ENCODE results near the gene FCHSD2. TPM values are rescaled to one million over a fixed set of nuclear protein-coding genes. Genes with fewer than 3 reads are reported as not detected.

Gene FCHSD2
- total and polyA plus RNA-seq, 2 of the 8 experiments (the other 6 are each of a cell fraction or from before 2014, with no cell fraction given) = 4.1 to 7.8 TPM

GRCh38 chr11:72856551-72857345, 285.4 kb downstream of the FCHSD2 start (continued):
- TF ChIP-seq SIN3A (conservative IDR thresholded peaks at IDR 0.05 in 1 of 2, IDR thresholded peaks at IDR 0.05 in 1 of 2; ENCODE audit: low read depth in 1 of 2, low read length in 2 of 2) (no peak), RNF2 (IDR thresholded peaks at IDR 0.05; ENCODE audit: borderline replicate concordance, low read depth, low read length, missing control alignments, poor library complexity, severe bottlenecking) (no peak)
